GM19463 (cell line): ENCODE data around the gene AASDH.
"Not testable (repeated sequence)": the region's sequence is repeated elsewhere in the genome, so short reads cannot be mapped to it uniquely, and the experiment has no call there.

Source experiments
- ATAC-seq: cut with Tn5 transposase; IDR thresholded peaks from one replicate; pipeline ENCODE4 v1.9.1; 2021; ENCODE audit warnings: mild to moderate bottlenecking, moderate library complexity; ENCODE audit not compliant: unreplicated experiment

Gene AASDH

DNA sequence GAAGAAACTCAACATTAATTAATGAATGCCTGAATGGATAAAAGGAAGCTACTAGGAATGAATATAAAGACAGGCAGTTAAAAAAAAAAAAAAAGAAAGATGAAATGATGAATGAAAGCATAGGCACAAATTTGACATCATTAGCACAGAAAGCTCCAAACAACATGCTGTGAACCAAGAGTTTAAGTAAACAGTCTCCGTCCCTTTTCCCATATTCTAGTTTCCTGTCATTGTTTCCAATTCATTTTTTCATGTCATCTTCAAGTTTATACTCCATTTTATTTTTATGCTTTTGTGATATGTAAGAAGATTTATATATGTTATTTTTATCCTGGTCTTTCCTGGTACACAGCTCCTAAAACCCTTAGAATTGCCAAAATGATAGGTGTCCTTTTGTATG is 17.7 kb upstream of the AASDH start:
- ATAC-seq = no peak

DNA sequence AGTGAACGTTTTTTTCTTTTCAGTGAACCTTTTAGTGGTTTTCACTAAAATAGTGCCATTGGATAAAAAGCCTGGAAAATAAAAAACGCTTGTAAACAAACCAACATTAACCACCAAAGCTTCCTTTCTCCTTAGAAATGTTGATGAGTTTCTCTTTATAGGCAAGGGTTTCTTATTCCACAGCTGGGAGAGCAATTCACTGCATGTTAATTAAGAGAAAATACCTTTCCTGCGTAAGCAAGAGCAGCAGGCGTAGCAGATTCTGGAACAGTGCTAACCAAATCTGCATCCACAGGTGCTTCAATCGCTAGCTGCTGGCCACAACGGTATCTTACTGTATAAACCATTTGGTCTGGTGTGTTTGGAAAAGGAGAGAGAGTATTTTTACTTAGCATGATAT is 13.3 kb upstream of the AASDH start:
- no peak for ATAC-seq

DNA sequence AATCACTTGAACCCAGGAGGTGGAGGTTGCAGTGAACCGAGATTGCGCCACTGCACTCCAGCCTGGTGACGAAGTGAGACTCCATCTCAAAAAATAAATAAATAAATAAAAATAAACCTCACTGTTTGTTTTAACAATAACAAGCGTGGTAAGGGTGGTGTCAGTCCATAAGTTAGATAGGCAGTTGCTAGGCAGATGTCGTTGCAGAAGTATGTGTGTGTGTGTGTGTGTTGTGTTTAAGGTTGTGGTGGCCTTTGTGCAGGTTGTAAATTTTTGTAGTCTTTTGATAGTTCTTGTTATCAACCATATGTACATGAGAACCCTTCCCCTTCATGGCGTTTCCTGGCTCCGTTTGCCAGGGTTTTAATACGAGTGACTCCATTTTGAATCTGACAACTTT is 4.0 kb upstream of the AASDH start:
- ATAC-seq = no peak

DNA sequence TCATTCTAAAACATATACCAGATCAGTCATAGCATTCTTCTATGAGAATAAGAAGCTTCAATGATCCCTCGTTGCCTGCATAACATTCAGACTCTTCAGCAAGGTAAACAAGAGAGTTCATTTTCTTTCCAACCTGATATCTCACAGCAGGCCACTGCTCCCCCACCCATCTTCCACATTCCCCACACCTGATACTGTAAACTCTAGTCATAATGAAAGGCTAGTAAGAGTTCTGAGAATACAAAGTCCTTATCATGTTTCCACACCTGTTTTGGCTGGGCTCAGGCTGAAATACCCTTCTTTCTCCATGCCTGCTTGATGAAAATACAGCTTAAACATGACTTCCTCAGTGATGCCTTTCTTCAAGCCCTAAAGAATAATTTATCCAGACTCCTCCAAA is 2.3 kb upstream of the AASDH start:
- no peak for ATAC-seq

DNA sequence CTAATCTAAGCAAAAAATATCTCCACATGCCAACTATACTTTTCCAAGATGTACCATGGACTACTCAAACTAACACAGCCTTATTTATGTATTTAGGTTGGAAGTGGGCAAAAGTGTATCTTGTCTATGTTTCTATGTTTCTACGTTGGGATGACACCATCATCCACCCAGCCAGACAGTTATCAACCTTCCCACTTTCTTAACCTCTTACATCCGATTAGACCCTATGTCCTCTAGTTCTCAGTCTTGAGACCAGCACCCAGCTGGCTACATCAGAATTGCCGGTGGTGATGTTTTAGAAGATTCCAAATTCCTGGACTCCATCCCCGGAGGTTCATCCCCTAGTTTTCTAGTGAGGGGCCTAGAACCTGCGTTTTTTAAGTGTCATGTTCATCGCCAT is 1.0 kb upstream of the AASDH start:
- no peak for ATAC-seq

DNA sequence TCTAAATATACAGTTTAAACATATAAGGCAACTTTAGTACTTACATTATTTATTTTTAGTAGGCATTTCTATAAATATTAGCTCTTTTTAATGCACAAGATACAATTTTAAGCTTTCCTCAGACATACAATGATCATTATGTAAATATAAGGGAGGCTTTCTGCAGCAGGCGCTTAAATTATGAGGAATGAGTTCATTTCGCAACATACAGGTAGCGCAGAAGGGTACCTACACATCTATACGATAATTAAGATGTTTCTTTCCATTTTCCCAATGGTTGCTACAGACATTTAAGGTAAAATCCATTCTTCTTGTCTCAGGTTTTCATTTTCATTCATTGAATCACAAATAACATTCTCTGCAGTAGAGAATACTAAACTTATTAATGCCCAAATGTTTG is 1.2 kb downstream of the AASDH start:
- no peak for ATAC-seq

DNA sequence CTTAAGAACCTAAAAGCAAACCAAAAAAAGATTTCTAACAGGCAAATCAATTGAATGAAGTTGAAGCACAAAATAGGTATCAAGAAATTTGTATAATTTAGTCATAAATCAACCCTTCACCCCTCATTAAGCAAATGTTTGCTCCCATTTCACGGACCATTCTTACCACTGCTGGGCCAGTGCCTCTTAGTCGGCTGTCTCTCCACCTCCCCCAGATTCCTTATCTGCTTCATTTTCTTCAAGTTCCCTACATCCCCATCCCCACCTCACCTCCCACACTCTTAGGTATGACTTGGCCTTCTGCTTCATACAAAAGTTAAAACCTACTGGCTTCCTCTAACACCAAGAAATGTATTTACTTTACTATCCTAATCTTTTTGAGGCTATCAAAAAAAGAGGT is 11.8 kb downstream of the AASDH start:
- no peak for ATAC-seq

DNA sequence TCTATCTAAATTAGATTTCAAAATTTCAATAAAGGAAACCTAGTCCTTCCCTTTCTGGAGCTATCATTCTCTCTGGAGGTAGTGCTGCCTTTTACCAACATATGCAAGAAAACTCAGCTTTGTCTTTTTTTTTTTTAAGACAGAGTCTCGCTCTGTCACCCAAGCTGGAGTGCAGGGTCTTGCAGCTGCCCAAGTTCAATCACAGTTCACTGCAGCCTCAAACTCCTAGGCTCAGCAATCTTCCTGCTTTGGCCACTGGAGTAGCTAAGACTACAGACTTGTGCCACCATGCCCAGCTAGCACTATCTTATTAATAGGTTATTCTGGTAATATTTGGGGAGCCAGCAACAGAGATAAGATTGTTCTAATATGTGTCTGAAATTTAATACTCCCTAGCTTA is 12.3 kb downstream of the AASDH start:
- no peak for ATAC-seq

DNA sequence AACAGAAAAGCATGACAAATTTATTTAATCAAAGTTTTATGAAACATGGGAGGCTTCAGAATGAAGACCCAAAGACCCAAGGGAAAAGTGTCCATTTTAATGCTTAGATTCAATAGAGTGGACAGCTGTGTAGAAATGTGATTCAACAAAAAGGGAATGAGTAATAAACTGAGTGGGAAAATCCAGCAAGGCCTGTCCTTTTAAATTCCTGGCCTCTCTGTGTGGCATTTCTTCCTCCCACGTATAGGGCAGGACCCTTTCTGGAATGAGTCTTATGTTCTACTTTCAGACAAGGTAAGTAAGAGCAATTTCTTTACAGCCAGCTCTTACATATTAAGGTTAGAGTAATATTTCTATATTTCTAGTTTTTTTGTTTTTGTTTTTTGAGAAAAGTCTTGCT is 14.5 kb downstream of the AASDH start:
- ATAC-seq = no peak

DNA sequence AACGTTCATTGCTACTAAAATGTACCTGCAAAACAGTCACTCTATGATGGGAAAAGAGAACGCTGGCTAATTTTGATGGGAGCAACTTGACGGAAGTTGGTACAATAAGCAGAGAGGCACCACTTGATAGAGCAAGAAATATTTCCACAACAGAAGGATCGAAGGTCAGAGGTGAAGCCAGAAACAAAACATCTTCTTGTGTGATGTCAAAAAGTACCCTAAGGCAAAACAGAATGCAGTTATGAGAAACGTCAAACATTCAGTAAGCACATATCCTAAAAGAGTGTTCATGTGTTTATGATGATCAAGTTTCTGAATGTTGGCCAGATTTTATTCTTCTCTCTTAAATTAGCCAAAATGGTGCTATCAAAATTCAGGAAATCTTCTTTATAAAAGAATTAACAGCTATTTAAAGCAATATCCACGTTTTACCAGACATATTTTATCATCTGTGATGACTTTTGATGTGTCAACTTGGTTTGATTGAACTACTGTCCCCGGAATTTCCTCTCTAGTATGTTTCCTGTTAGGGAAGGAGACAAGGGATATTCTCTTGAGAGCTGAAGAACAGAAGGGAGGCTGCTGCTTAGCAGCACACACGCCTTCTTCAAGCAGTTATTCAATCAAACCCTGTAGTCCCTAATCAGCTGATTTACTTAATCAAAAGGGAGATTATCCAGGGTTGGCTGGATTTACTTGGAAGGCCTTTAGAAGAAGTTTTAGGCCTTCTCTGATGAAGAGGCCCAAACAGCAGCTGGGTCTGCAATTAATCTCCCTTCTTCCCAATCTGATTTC is 15.7 kb downstream of the AASDH start:
- no peak for ATAC-seq

DNA sequence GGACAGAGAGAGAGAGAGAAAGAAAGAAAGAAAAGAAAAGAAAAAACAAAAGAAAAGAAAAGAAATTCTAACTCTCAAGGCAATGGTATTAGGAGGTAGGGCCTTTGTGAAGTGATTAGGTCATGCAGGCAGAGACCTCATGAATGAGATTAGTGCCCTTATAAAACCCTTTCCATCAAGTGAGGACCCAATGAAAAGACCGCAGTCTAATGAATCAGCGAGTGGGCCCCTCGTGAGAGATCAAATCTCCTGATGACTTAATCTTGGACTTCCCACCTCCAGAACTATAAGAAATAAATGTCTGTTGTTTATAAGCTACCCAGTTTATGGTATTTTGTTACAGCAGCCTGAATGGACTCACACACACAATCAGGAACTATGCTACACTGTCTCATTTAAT is 16.9 kb downstream of the AASDH start:
- no peak for ATAC-seq

DNA sequence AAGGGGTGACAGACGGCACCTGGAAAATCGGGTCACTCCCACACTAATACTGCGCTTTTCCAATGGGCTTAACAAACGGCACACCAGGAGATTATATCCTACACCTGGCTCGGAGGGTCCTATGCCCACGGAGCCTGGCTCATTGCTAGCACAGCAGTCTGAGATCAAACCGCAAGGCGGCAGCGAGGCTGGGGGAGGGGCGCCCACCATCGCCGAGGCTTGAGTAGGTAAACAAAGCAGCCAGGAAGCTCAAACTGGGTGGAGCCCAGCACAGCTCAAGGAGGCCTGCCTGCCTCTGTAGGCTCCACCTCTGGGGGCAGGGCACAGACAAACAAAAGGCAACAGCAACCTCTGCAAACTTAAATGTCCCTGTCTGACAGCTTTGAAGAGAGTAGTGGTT is 24.3 kb downstream of the AASDH start:
- ATAC-seq = not testable (repeated sequence)

DNA sequence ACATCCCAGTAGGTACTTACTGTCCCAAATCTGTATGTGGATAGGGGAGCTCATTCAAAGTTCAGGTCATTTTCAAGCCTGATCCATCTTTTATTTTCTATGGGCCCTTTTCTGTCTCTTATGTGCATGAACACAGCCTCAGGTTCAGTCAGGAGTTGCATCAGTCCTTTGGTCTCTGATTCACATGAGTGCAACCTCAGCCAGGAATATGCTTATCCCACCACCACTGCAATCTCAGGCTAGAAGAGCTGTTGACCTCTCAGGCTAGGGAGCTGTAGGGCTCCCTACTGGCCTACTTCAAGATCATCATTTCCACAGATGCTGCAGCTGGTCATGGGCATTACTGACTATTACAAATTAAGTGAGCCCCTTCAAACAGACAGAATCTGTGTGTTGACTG is 27.2 kb downstream of the AASDH start:
- ATAC-seq = no peak

DNA sequence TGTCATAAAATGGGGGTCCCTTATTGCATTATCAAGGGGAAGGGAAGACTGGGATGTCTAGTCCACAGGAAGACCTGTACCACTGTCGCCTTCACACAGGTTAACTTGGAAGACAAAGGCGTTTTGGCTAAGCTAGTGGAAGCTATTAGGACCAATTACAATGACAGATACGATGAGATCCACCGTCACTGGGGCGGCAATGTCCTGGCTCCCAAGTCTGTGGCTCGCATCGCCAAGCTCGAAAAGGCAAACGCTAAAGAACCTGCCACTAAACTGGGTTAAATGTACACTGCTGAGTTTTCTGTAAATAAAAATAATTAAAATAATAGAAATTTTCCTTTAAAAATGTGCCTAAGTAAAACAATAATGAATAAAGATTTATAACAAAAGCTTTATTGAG is 30.6 kb downstream of the AASDH start:
- no peak for ATAC-seq

DNA sequence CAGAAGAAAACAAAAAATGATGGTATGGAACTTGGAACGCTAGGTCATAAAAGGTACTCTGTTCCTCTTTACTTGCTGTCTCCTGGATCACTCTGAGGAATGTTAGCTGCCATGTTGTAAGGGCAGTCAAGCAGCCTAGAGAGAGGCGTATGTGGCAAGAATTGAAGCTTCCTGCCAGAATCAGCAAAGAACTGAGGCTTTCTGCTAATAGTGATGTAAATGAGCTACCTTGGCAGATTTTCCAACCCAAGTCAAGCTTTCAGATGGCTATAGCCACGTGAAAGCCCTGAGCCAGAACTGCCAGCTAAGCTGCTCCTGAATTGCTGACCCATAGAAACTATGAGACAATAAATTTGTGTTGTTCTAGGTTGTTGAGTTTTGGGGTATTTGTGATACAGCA is 38.7 kb downstream of the AASDH start:
- no peak for ATAC-seq

DNA sequence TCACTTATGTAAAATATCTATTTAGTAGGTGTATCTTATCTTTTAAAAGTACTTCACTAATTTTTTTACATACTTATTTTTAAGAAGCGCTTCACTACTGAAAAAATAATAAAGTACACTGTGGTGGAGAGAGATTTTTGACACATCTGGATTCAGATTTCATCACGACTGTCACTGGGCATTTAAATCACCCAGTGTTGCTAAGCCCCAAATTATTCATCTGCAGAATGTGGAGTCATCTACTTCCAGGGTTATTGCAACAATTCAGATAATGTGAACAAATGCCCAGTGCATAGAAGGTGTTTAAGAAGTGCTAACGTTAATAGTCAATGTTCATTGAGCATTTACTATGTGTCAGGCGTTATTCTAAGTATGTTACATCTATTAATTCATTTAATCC is 41.8 kb downstream of the AASDH start:
- no peak for ATAC-seq

DNA sequence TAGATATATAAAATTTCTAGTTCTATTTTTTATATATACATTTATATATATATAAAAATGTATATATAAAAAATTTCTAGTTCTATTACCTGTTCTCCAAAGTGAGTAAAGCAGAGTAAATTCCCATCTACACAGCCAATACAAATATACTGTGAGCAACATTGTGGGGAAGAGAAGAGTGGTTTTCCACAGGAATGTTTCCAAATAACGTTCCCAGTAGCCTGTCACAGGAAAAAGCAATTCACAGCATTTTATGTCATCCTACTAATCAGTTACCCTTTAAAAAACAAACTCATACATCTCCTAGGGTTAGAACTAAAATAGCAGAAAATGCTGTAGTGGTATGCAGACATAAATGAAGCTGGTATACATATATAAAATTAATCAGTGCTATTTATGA is 44.5 kb downstream of the AASDH start:
- ATAC-seq = no peak

DNA sequence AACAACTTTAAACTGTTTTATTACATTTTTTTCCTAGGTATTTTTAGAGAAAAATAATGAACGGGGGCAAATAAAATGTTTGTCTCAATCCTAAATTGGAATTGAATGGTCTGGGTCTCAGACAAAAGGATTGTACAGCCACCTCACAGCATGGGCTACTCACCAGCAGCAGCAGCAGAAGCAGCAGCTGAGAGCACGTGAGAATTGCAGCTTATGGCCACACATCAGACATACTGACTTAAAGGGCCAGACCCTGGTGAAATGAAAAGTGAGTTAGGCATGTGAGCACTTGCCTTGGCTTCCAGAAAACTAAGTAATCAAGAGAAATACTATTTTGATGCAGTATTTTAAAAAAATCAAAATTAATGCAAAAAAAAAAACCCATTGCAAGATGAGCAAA is 56.6 kb downstream of the AASDH start:
- no peak for ATAC-seq

DNA sequence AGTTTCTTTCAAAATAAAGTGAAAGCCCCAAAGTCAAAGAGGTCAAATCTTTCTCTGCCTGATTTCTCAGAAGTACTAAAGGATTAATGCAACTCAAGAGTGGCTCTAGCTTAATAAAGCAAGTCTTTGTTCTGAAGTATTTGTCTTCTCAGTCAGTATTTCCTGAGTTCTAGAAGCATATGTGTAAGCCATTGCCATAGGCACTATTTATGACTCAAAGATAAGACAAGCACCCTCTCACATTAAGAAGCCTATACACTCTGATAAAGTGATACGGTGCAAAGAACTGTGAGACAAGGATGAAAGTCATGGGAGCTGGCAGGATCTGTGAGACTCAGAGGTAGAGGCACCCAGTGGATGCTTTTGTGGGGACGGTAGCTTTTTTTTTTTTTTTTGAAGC is 60.9 kb downstream of the AASDH start:
- ATAC-seq = no peak

DNA sequence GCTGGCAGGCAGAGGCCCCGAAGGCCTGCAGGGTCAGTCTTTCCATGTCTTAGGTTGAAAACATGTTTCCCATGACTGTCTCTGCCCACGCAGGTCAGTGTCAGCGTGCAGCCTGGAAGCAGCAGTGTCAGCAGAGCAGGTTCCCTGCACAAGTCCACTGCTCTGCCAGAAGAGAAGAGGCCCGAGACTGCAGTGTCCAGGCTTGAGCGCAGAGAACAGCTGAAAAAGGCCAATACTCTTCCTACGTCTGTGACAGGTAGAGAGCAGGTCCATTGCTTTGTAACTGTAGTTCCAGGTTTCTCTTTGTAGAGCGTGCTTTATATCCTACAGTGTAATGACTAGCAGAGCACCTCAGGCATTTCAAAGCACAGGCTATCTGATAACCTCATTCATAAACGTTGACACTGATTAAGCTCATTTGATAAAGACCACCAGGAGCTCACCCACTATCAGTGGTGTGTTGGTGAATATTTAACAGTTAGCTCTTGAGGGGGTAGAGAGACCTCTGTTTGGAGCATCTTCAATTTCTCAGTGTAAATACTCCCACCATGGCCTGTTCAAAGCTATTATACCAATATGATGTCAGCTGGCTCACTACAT is 63.2 kb downstream of the AASDH start:
- no peak for ATAC-seq

DNA sequence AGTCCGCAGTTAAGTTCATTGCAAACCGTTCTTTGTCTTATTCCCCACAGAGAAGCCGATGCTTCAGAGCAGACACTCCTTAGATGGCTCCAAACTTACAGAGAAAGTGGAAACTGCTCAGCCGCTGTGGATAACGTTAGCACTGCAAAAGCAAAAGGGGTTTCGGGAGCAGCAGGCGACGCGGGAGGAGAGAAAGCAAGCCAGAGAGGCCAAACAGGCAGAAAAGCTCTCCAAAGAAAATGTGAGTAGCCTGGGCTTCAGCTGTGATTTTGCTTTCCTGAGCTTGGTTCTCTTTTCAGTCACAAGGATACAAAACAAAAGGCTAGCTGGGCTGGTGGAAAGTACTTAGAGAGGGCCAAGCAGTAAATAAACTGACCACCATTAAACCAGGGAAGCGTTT is 64.0 kb downstream of the AASDH start:
- ATAC-seq = no peak

DNA sequence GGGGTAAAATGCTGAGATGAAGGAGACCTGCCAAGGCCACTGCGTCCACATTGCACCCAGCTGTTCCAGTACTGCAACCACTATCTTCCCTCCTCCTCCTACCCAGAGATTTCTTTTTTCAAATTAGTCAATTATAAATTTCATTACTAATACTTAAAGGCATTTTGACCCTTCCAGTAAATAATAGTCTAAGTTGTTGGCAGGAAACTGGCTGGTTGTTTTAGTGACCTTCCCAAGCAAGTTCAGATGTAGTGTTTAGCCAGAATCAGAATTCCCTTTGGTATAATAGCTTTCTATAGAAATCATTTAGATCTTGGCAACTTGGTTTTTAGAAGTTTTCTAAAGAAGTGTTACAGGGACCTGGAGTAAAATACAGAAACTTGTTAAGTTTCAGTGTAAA is 66.0 kb downstream of the AASDH start:
- ATAC-seq = no peak

DNA sequence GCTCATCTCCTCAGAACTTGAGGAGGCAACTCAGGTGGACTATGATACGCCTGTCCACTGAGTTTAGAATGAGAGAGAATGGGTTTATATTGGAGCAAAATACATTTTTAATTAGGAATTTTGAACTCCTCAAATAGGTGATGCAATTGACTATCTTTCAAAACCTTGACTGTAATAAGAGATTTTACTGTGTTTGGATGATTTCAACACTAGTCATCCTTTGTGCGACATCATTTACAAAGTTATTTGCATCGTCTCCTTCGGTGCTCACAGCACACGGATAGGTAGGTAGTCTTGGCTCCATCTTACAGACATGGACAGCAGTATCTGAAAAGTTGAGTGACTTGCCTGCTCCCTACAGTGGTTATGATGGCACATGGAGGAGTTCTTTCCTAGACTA is 67.0 kb downstream of the AASDH start:
- no peak for ATAC-seq
